ENCODE results near the gene DST.

GRCh38 chr6:56511591-56511990, 131.1 kb downstream of the DST start:
- no peak for TF ChIP-seq POLR2A (IDR thresholded peaks at IDR 0.05; ENCODE audit: low read depth, low read length)
- TF ChIP-seq MAFK (IDR thresholded peaks at IDR 0.05; ENCODE audit: low read depth, low read length), result no peak
- TF ChIP-seq CTCF (conservative IDR thresholded peaks at IDR 0.05; ENCODE audit: low read depth, low read length), result no peak
- no peak for TF ChIP-seq RAD21 (IDR thresholded peaks at IDR 0.05; ENCODE audit: low read length)
- no peak for TF ChIP-seq ELK1 (IDR thresholded peaks at IDR 0.05; ENCODE audit: borderline replicate concordance, low read depth, low read length)
